Suprapubic skin (tissue), 4 donors: ENCODE results near the gene CRAT. TPM values are rescaled to one million over a fixed set of nuclear protein-coding genes. Genes with fewer than 3 reads are reported as not detected.

ENCODE experiments used
- DNase-seq, 2 donors: peaks; one replicate each; pipeline ENCODE4 v3.0.0-alpha.2; 2019; ENCODE audit warnings: low spot score in 2 of 2
- H3K27ac ChIP-seq: fragments of 200-600 bp; sonication (generic); one replicate; pipeline ENCODE4 v1.5.1; 2019
- H3K27me3 ChIP-seq: fragments of 200-600 bp; sonication (generic); one replicate; pipeline ENCODE4 v1.5.1; 2019
- H3K36me3 ChIP-seq: fragments of 200-600 bp; sonication (generic); one replicate; pipeline ENCODE4 v1.5.1; 2019
- H3K4me1 ChIP-seq: fragments of 200-600 bp; sonication (generic); one replicate; pipeline ENCODE4 v1.5.1; 2019
- H3K4me3 ChIP-seq: fragments of 200-600 bp; sonication (generic); one replicate; pipeline ENCODE4 v1.5.1; 2019; ENCODE audit warnings: mild to moderate bottlenecking
- H3K9me3 ChIP-seq: fragments of 200-600 bp; sonication (generic); one replicate; pipeline ENCODE4 v1.5.1; 2019
- CTCF ChIP-seq, 2 donors: fragments of 200-600 bp in 1 of 2; fragments of 450-650 bp in 1 of 2; sonication (generic) in 1 of 2; IDR thresholded peaks; one replicate each; pipeline ENCODE4 v1.5.1; 2016 to 2019; ENCODE audit warnings: antibody characterized with exemption in 2 of 2, mild to moderate bottlenecking in 1 of 2, moderate library complexity in 1 of 2
- EP300 ChIP-seq: sonication (generic); formaldehyde crosslinking; IDR thresholded peaks from one replicate; pipeline ENCODE4 v1.6.1; 2017; ENCODE audit warnings: antibody characterized with exemption
- POLR2A ChIP-seq, 2 donors: fragments of 450-650 bp; IDR thresholded peaks; one replicate each; pipeline ENCODE4 v1.6.1; 2017; ENCODE audit warnings: antibody characterized with exemption in 2 of 2, mild to moderate bottlenecking in 2 of 2, moderate library complexity in 2 of 2
- POLR2AphosphoS5 ChIP-seq, 3 donors: sonication (generic); formaldehyde crosslinking; IDR thresholded peaks; one replicate each; pipeline ENCODE4 v1.6.1; 2017; ENCODE audit warnings: antibody characterized with exemption in 3 of 3
- WGBS: methylation state at CpG from one replicate; pipeline ENCODE4 v1.1.5; 2018; 5-methylcytosine and 5-hydroxymethylcytosine counted together
- total RNA-seq, 4 donors: library from RNA; depleted of rRNA; stranded (reverse); fragments of >200 nt; gene quantifications; one replicate each; pipeline ENCODE4 v1.1.0, GENCODE V29; 2016

Gene CRAT
- total RNA-seq, 4 donors from 2014 or later, result 27.4 to 156 (median 42.8) TPM

GRCh38 chr9:129111528-129112151 is 1.0 kb upstream of the CRAT start:
- peaks cover 8% of the 10 kb centered on the region for H3K36me3 ChIP-seq
- peak overlapping the region; percentile 91 for H3K27ac ChIP-seq
- no peaks in the 10 kb centered on the region for H3K27me3 ChIP-seq
- TF ChIP-seq EP300 (no peak), POLR2A (IDR thresholded peaks at IDR 0.05) (no peak), CTCF (IDR thresholded peaks at IDR 0.05) (no peak), POLR2AphosphoS5 (IDR thresholded peaks at IDR 0.05) (no peak)
- under 1% methylated on average over 22 of the region's 37 CpGs for WGBS
- peak in 1 of 2 donors; percentile 78 for DNase-seq
- H3K4me3 ChIP-seq, result peak overlapping the region; percentile 95
- H3K9me3 ChIP-seq, result no peaks in the 10 kb centered on the region
- H3K4me1 ChIP-seq, result peaks cover 64% of the 10 kb centered on the region

- TF ChIP-seq POLR2AphosphoS5 (IDR thresholded peaks at IDR 0.05) (no peak), POLR2A (IDR thresholded peaks at IDR 0.05) (no peak), CTCF (IDR thresholded peaks at IDR 0.05) (no peak), EP300 (no peak)
- H3K9me3 ChIP-seq, result no peaks in the 10 kb centered on the region
- no peaks in the 10 kb centered on the region for H3K27me3 ChIP-seq
- peaks cover 58% of the 10 kb centered on the region for H3K4me1 ChIP-seq
- H3K27ac ChIP-seq, result peak overlapping the region; percentile 91
- 6% methylated on average over 27 of the region's 64 CpGs for WGBS
- peaks cover 10% of the 10 kb centered on the region for H3K36me3 ChIP-seq
- H3K4me3 ChIP-seq, result peak overlapping the region; percentile 95
- DNase-seq, result peak in 1 of 2 donors; percentile 79
Measured at GRCh38 chr9:129109952-129110739, 447 bp downstream of the CRAT start.

GRCh38 chr9:129109537-129109903 is 1.1 kb downstream of the CRAT start:
- DNase-seq, result peak in 1 of 2 donors; percentile 86
- 30% methylated on average over 6 of the region's 7 CpGs for WGBS

GRCh38 chr9:129108805-129109536 is 1.6 kb downstream of the CRAT start:
- H3K27me3 ChIP-seq, result no peaks in the 10 kb centered on the region
- H3K4me3 ChIP-seq, result peak overlapping the region; percentile 95
- no peaks in the 10 kb centered on the region for H3K9me3 ChIP-seq
- no peak for DNase-seq
- H3K4me1 ChIP-seq, result peaks cover 49% of the 10 kb centered on the region
- H3K27ac ChIP-seq, result peak overlapping the region; percentile 91
- 48% methylated on average over 10 of the region's 10 CpGs for WGBS
- TF ChIP-seq CTCF (IDR thresholded peaks at IDR 0.05), result no peak
- TF ChIP-seq POLR2A (IDR thresholded peaks at IDR 0.05), result no peak
- TF ChIP-seq EP300, result no peak
- no peak for TF ChIP-seq POLR2AphosphoS5 (IDR thresholded peaks at IDR 0.05)
- H3K36me3 ChIP-seq, result peaks cover 10% of the 10 kb centered on the region

More at GRCh38 chr9:129109537-129109903, 1.1 kb downstream of the CRAT start:
- Histone ChIP-seq H3K36me3 (peaks cover 10% of the 10 kb centered on the region), H3K4me1 (peaks cover 52% of the 10 kb centered on the region), H3K27ac (peak overlapping the region; percentile 91), H3K4me3 (peak overlapping the region; percentile 95), H3K27me3 (no peaks in the 10 kb centered on the region), H3K9me3 (no peaks in the 10 kb centered on the region)
- TF ChIP-seq POLR2A (IDR thresholded peaks at IDR 0.05) (no peak), CTCF (IDR thresholded peaks at IDR 0.05) (no peak), EP300 (no peak), POLR2AphosphoS5 (IDR thresholded peaks at IDR 0.05) (no peak)
